GM19023 (cell line): ENCODE data around the gene LSMEM2.

Experiments
- ATAC-seq: cut with Tn5 transposase; IDR thresholded peaks from one replicate; pipeline ENCODE4 v1.9.1; 2021; ENCODE audit warnings: mild to moderate bottlenecking, moderate library complexity; ENCODE audit not compliant: unreplicated experiment

Gene LSMEM2

DNA sequence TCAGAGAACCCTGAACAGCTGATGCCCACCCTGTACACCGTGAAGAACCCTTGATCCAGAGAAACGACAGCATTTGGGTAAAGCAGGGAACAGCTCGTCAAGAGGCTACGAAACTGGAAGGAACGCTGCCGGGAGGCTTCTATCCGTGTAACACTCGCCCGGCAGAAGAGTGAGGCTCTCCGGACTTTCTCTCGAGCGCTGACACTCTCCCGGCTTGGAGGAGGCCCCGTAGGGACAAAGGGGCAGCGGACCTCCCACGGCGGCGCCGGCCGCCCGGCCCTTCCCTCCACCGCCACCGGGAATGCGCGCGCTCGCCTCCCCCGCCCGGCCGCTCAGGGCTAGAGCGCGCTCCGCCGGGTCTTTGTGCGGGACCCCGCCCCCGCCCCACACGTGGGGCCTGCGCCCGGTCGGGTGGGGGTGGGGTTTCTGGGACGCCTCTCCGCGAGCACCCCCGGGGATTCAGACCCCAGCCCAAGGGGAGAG, 42.0 kb downstream of the LSMEM2 start:
- ATAC-seq: peak; percentile 66

- ATAC-seq: peak; percentile 88
Measured at GRCh38 chr3:50321336-50322114, 42.6 kb downstream of the LSMEM2 start.

DNA sequence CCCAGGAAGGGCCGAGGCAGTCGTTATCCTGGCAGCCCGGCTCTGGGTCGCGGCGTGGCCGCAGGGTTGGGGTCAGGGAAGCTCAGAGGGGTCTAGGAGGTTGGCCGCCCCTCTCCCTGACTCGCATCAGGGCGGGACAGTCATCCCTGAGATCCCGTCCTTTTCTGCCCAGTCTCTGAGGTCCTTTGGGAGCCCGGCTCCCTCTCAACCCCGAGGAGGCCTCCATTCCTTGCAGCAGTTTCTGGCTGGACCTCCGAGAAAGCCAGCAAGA, 43.2 kb downstream of the LSMEM2 start:
- ATAC-seq: no peak

GRCh38 chr3:50322386-50323091, 43.7 kb downstream of the LSMEM2 start, which contains the start of gene HYAL2:
Gene HYAL2, minus strand, starts transcription at chr3:50322745. Its CDS starts 2,256 bp downstream, at chr3:50320489.
- ATAC-seq: no peak

DNA sequence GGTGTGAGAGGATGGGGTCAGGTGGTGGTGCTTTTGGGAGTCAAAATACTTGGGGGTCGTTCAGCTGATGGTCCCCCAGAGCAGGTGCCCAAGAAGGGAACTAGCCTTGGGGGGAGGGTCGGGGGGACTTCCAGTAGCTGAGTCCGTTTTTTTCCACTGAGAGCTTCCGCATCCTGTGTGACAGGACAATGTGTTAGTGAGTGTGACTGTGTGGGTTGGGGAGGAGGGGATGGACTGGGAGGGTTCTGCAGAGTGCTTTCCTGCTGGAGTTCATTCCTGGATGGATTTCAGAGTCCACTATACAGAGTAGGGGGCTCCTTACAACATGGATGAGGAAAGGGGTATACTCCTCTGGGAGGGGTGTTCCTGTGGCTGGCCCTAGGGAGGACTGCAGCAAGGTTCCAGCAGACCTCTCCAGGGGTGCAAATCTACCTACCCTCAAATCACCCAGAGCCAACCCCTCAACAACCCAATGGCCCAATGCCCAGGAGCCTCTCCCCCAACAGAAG, 44.3 kb downstream of the LSMEM2 start:
- no peak for ATAC-seq

DNA sequence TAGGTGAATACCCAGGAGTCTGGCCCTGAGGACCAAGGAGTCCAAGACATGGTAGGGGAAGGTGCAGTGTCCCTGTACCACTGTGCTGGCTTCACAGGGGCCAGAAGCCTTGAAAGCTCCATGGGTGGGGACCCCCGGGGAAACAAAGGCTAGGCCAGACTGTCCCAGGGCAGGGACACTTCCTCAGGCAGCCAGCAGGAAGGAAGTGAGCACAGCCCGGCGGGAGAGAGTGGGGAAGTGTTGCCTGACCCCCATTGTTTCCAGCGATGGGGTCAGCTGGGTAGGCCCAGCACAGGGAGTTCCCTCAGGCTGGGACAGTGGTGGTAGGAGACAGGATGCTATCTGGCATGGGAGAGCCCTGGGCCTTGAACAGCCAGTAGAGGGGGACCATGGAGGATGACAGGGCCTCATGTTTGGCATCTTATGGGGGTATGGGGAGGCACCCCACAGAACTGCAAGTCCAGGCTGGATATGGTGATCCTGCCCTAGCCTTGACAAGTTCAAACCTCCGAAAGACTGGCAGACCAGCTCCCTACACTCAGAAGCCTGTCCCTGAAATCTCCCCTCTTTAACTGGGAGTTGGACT, 44.8 kb downstream of the LSMEM2 start:
- no peak for ATAC-seq

- no peak for ATAC-seq
Measured at GRCh38 chr3:50324351-50325112, 45.6 kb downstream of the LSMEM2 start.

DNA sequence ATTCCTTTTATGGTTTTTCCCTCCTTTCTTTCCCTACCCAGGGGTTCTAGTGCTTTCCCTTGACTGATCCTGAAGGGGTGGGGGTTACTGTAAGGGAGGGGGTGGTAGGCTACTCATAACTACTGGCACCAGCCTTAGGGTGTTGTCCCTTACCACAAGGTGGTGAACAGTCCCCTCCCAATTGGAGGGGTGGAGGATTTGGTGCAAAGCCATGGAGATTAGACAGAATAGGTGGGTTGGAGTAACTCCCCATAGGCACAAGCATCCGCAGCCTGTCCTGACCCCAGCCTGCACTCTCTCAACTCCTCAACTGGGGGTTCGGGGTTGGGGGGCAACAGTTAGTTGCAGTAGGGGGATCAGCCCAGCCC, 46.2 kb downstream of the LSMEM2 start:
- no peak for ATAC-seq

- no peak for ATAC-seq
Measured at GRCh38 chr3:50325497-50326181, 46.8 kb downstream of the LSMEM2 start.

DNA sequence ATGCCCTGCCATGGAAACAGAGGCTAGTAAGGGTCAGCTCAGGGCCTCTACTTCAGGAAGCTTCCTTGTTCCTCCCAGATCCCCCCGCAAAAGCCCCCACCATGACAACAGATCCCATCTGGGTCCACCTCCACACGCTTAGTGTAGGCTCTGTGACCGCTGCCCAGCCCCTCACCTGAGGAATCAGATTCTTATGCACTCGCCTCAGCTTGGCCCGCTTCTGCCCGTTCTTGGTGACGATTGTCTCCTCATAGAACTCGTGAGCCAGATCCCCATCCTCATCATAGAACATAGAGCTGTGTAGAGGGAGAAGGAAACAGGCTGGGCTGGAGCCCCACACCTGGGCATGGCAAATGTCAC, 47.3 kb downstream of the LSMEM2 start:
- ATAC-seq: no peak

DNA sequence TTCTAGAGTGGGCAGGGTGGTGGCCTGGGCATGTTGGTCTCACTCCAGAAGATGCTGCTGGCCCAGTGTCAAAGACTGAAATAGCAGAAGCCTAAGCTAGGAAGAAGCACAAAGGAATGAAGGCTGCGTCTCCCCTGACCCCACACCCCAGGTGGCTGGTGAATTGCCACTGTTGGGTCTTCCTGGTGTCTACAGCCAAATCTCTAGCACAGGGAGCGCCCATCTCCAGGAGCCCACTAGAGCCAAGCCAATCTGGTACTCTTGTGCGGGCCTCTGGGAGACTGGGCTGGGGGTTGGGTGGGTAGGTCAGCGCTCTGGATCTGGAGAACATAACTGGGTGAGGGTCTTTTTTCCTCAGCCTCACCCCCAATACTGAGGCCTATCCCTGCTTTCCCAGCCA, 48.2 kb downstream of the LSMEM2 start:
- no peak for ATAC-seq

DNA sequence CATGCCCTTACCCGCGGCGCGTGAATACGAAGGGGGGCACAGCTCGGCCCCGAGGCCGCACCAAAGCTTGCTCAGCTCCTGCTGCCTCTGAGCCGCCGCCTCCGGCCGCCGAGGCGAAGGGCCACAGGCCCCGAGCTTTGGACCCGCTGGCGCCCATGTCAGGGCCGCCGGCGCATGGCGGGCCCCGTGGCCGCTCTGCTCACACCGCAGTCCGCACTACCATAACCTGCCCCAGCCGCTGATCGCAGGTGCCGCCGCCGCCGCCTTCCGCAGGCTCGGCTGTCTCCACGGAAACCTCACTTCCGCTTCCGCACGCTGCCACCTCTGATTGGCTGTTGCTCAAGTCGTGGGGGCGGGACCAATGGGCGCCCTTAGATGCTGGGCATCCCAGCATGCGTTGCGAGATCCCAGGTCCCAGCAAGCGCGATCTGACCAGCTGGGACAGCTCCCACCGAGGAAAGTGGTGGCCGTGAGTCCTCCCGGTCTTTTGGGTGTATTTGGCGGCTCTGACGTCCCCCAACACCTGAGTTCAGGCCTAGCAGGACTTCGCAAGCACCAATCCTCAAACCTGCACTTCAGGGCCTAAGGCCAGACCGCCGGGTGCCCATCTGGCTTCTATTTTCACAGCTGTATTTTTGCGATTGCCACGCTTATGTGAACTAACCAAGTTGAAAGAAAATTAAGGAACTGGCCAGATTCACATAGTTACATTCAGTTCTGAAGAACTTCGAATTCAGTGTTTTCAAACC, 49.2 kb downstream of the LSMEM2 start, which contains the start of gene TUSC2:
TUSC2 (minus strand) TSS at position 281 of the 749 bp plus-strand sequence; CDS start at position 157, 124 bp downstream.
- ATAC-seq: peak; percentile 94

DNA sequence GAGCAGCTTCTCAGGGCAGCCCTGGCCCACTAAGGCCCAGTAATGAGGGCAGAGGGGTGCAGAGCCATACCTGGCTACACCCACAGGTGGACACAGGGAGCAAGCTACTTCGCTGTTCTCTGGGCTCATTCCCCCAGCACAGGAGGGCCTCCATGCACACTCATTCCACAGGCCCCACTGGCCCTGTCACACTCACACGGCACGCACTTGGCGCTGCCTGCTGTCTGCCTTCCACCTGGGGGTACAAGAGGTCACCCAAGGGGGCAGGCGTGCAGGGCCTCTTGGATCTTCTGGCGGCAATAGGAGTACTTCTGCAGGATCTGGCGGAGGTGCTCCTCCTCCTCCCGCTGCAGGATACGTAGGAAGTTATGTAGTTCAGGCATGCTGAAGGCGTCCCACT, 51.4 kb downstream of the LSMEM2 start:
- ATAC-seq: no peak

GRCh38 chr3:50331364-50331907, 52.5 kb downstream of the LSMEM2 start:
- no peak for ATAC-seq

GRCh38 chr3:50333744-50334328, 54.9 kb downstream of the LSMEM2 start:
- ATAC-seq: no peak

- no peak for ATAC-seq
Measured at GRCh38 chr3:50334339-50335075, 55.6 kb downstream of the LSMEM2 start.

DNA sequence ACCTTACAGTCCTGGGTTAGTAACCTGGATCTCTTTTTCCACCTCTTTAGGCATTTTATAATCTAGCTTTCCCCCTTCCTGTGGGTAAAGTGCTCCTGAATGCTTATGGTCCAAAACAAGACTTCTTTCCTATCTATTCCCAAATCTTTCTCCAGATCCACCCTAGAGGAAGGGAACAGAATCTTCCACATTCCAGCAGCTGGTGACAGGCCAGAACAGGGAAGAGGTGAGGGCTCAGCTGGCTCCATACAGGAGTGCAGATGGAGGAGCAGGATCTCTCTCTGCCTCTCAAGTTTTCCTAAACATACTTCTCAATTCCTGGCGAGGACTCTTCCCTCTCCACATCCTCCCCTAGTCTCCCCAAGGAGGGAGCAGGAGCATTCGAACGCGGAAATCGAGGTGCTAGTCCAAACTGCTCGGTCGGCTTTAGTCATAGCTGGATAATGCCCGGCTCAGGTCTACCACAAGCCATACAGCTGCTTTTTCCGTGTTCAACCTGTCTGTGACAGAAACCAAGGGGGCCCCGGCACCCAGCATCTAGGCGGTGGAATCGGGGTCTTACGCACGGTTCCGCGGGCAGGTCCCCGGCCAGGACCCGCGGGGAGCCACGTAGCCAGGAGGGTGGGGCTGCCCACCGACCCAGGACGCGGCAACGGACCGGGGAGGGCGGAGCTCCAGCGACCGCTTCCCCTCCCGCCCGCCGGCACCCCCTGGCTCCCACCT, 57.7 kb downstream of the LSMEM2 start:
- peak; percentile 31 for ATAC-seq
